SU-DHL-6 (cell line): ENCODE data around the gene ADCY5.
"Not testable (repeated sequence)": the region's sequence is repeated elsewhere in the genome, so short reads cannot be mapped to it uniquely, and the experiment has no call there.

Source experiments
- H2AFZ ChIP-seq: fragments of 200-600 bp; sonication (generic); 2 replicates; pipeline ENCODE4 v1.6.1; 2014; ENCODE audit warnings: low read depth, mild to moderate bottlenecking, moderate library complexity, mixed read lengths, antibody characterized with exemption, low read length; ENCODE audit not compliant: severe bottlenecking
- H3F3A ChIP-seq: fragments of 200-600 bp; shearing (Covaris generic); 2 replicates; pipeline ENCODE4 v1.6.0; 2016; ENCODE audit warnings: antibody characterized with exemption, mild to moderate bottlenecking; ENCODE audit not compliant: insufficient read depth
- H3K27ac ChIP-seq: fragments of 200-600 bp; sonication (generic); 2 replicates; pipeline ENCODE4 v1.5.1; 2016; ENCODE audit warnings: low read depth, mild to moderate bottlenecking, low read length, moderate library complexity, mixed read lengths
- H3K27me3 ChIP-seq: fragments of 200-600 bp; sonication (generic), shearing (Covaris generic); 2 replicates; pipeline ENCODE4 v1.6.0; 2014; ENCODE audit warnings: mild to moderate bottlenecking, low read length
- H3K36me3 ChIP-seq: fragments of 200-600 bp; sonication (generic); 2 replicates; pipeline ENCODE4 v1.6.1; 2014; ENCODE audit warnings: mild to moderate bottlenecking, low read length, mixed read lengths
- H3K4me2 ChIP-seq: fragments of 300-600, 200-600 bp; shearing (Covaris generic), sonication (generic); 2 replicates; pipeline ENCODE4 v1.6.0; 2014; ENCODE audit warnings: low read length, low read depth, mild to moderate bottlenecking; ENCODE audit not compliant: poor library complexity, severe bottlenecking
- H3K4me3 ChIP-seq: fragments of 200-600 bp; sonication (generic); 2 replicates; pipeline ENCODE4 v1.5.1; 2014; ENCODE audit warnings: antibody characterized with exemption, low read length, mild to moderate bottlenecking, mixed read lengths; ENCODE audit not compliant: insufficient read depth, poor library complexity, severe bottlenecking
- H3K79me2 ChIP-seq: fragments of 200-600 bp; sonication (generic); 2 replicates; pipeline ENCODE4 v1.6.1; 2014; ENCODE audit warnings: mild to moderate bottlenecking, low read length, moderate library complexity; ENCODE audit not compliant: insufficient read depth
- H3K9ac ChIP-seq: fragments of 200-600 bp; sonication (generic); 2 replicates; pipeline ENCODE4 v1.7.0; 2014; ENCODE audit warnings: mild to moderate bottlenecking, low read length
- H3K9me2 ChIP-seq: fragments of 200-600 bp; sonication (generic); replicated peaks from 2 replicates; pipeline ENCODE4 v1.6.1; 2014; ENCODE audit warnings: low read length; ENCODE audit not compliant: insufficient read depth
- H3K9me3 ChIP-seq: fragments of 200-600 bp; sonication (generic); 2 replicates; pipeline ENCODE4 v1.6.1; 2014; ENCODE audit warnings: low read length, mixed read lengths; ENCODE audit not compliant: insufficient read depth
- H4K20me1 ChIP-seq: fragments of 200-600 bp; sonication (generic); 2 replicates; pipeline ENCODE4 v1.6.1; 2014; ENCODE audit warnings: low read depth, mild to moderate bottlenecking, antibody characterized with exemption, low read length, moderate library complexity, mixed read lengths
- CTCF ChIP-seq: fragments of 200-600 bp; sonication (generic); IDR thresholded peaks from one replicate; pipeline ENCODE4 v1.5.1; 2017; ENCODE audit warnings: antibody characterized with exemption, mild to moderate bottlenecking, low read length, moderate library complexity; ENCODE audit not compliant: insufficient read depth, poor library complexity, severe bottlenecking
- EZH2phosphoT487 ChIP-seq: fragments of 200-600 bp; sonication (generic), shearing (Covaris generic); conservative IDR thresholded peaks from 2 replicates; pipeline ENCODE4 v1.6.1; 2018; ENCODE audit warnings: mild to moderate bottlenecking, antibody characterized with exemption, low read length, moderate library complexity, mixed read lengths

ADCY5 gene

GRCh38 chr3:123244128-123244527 lies 204.8 kb downstream of the ADCY5 start:
- H3K9me2 ChIP-seq = no peaks in the 10 kb centered on the region
- H4K20me1 ChIP-seq = no peaks in the 10 kb centered on the region
- H3K27ac ChIP-seq = no peak overlapping the region
- H3K79me2 ChIP-seq = no peaks in the 10 kb centered on the region; the same call in 1 of the 2 replicates
- no peaks in the 10 kb centered on the region for H3F3A ChIP-seq
- H3K4me2 ChIP-seq = no peak overlapping the region
- no peaks in the 10 kb centered on the region for H3K9me3 ChIP-seq
- H3K27me3 ChIP-seq = no peaks in the 10 kb centered on the region
- no peak overlapping the region for H3K4me3 ChIP-seq
- no peak for TF ChIP-seq CTCF
- peaks cover 9% of the 10 kb centered on the region; the same call in 1 of the 2 replicates for H3K36me3 ChIP-seq
- H3K9ac ChIP-seq = no peak overlapping the region
- H2AFZ ChIP-seq = no peak overlapping the region

GRCh38 chr3:123239756-123240155 lies 209.1 kb downstream of the ADCY5 start:
- Histone ChIP-seq H3K27ac (no peak overlapping the region), H3K9ac (no peak overlapping the region), H4K20me1 (no peaks in the 10 kb centered on the region), H3K4me2 (no peak overlapping the region), H3F3A (no peaks in the 10 kb centered on the region), H3K9me2 (no peaks in the 10 kb centered on the region), H3K9me3 (no peaks in the 10 kb centered on the region), H3K79me2 (peaks cover 3% of the 10 kb centered on the region), H3K4me3 (no peak overlapping the region), H2AFZ (no peak overlapping the region), H3K36me3 (0 out of 2 replicates have a peak, but pooled peaks cover 4% of the 10 kb centered on the region), H3K27me3 (no peaks in the 10 kb centered on the region)
- TF ChIP-seq CTCF (no peak), EZH2phosphoT487 (no peak)

- not testable (repeated sequence) for H3K36me3 ChIP-seq, H3K9me2 ChIP-seq, H3K9me3 ChIP-seq, H3K27ac ChIP-seq, H3K27me3 ChIP-seq, H2AFZ ChIP-seq, H3K4me3 ChIP-seq, H3K79me2 ChIP-seq, H3F3A ChIP-seq, H4K20me1 ChIP-seq, H3K4me2 ChIP-seq, H3K9ac ChIP-seq
These were observed 209.7 kb downstream of the ADCY5 start for GRCh38 chr3:123239186-123239585.

GRCh38 chr3:123236902-123237301 lies 212.0 kb downstream of the ADCY5 start:
- Histone ChIP-seq H3K4me2 (no peak overlapping the region), H2AFZ (no peak overlapping the region), H3K9ac (no peak overlapping the region), H4K20me1 (no peaks in the 10 kb centered on the region), H3K79me2 (peaks cover 3% of the 10 kb centered on the region; the same call in 1 of the 2 replicates), H3K36me3 (0 out of 2 replicates have a peak, but pooled peaks cover 4% of the 10 kb centered on the region), H3K27me3 (no peaks in the 10 kb centered on the region), H3F3A (no peaks in the 10 kb centered on the region), H3K27ac (no peak overlapping the region), H3K9me2 (no peaks in the 10 kb centered on the region), H3K4me3 (no peak overlapping the region), H3K9me3 (no peaks in the 10 kb centered on the region)
- no peak for TF ChIP-seq EZH2phosphoT487
- no peak for TF ChIP-seq CTCF
